B cell (primary cell): ENCODE results near the gene SCYL3. TPM values are rescaled to one million over a fixed set of nuclear protein-coding genes. Genes with fewer than 3 reads are reported as not detected.

Source experiments
- ATAC-seq: fragments of 200-7000 bp; cut with Tn5 transposase; one replicate; pipeline ENCODE4 v1.10.0; 2021; ENCODE audit warnings: low read depth, mild to moderate bottlenecking, moderate number of reproducible peaks, moderate library complexity
- CTCF ChIA-PET: fragments of 350-600 bp; sonication (Branson Sonifier 250); formaldehyde crosslinking; loops from one replicate; lab custom pipeline; 2021; ENCODE audit warnings: antibody characterized with exemption, inconsistent platforms; lab: Charles Lee
- POLR2A ChIA-PET: fragments of 350-600 bp; sonication (Branson Sonifier 250); formaldehyde crosslinking; loops from one replicate; lab custom pipeline; 2021; ENCODE audit warnings: antibody characterized with exemption; lab: Charles Lee
- DNase-seq: peaks from one replicate; pipeline ENCODE4 v3.0.0; 2013
- H2AFZ ChIP-seq: 2 replicates; pipeline ENCODE4 v1.6.1; 2012; ENCODE audit warnings: mild to moderate bottlenecking, low read depth, low read length; ENCODE audit not compliant: insufficient read depth, poor library complexity, severe bottlenecking
- H3K27ac ChIP-seq, 2 donors: 1 replicate in 1 of 2; 2 replicates in 1 of 2; pipeline ENCODE4 v1.5.1; 2012 to 2013; ENCODE audit warnings: low read length in 2 of 2, mild to moderate bottlenecking in 2 of 2, moderate library complexity in 1 of 2
- H3K27me3 ChIP-seq, 4 experiments: fragments of 200-600 bp in 1 of 4; sonication (generic) in 1 of 4; replicated peaks in 1 of 4; 1 replicate in 2 of 4; 2 replicates in 2 of 4; pipeline versions ENCODE4 v1.6.1 to v1.7.0; 2013 to 2016; ENCODE audit warnings: low read length in 3 of 4, mild to moderate bottlenecking in 2 of 4, mixed read lengths in 1 of 4, moderate library complexity in 1 of 4; ENCODE audit not compliant: insufficient read depth in 4 of 4, control insufficient read depth in 3 of 4; ENCODE audit errors: control extremely low read depth in 1 of 4
- H3K36me3 ChIP-seq, 2 experiments: replicated peaks in 1 of 2; 1 replicate in 1 of 2; 2 replicates in 1 of 2; pipeline versions ENCODE4 v1.6.1 to v1.7.1; 2013; ENCODE audit warnings: low read length in 1 of 2; ENCODE audit not compliant: insufficient read depth in 2 of 2, control insufficient read depth in 1 of 2; ENCODE audit errors: control extremely low read depth in 1 of 2, extremely low read depth in 1 of 2
- H3K4me1 ChIP-seq, 2 donors: fragments of 200-600 bp in 1 of 2; sonication (generic) in 1 of 2; 1 replicate in 1 of 2; 2 replicates in 1 of 2; pipeline versions ENCODE4 v1.5.1 to v1.6.1; 2013 to 2017; ENCODE audit warnings: low read length in 2 of 2; ENCODE audit not compliant: control insufficient read depth in 2 of 2, insufficient read depth in 2 of 2
- H3K4me2 ChIP-seq: replicated peaks from 2 replicates; pipeline ENCODE3; 2012; ENCODE audit warnings: mild to moderate bottlenecking, low read depth, low read length; ENCODE audit not compliant: poor library complexity, severe bottlenecking
- H3K4me3 ChIP-seq, 5 experiments: fragments of 200-600 bp in 1 of 5; sonication (generic) in 1 of 5; 1 replicate in 3 of 5; 2 replicates in 2 of 5; pipeline versions ENCODE4 v1.5.1 to v1.7.0; 2011 to 2016; ENCODE audit warnings: low read length in 4 of 5, mild to moderate bottlenecking in 4 of 5, low read depth in 2 of 5, control low read depth in 1 of 5, moderate library complexity in 1 of 5; ENCODE audit not compliant: insufficient read depth in 1 of 5; ENCODE audit errors: control extremely low read depth in 1 of 5, extremely low read depth in 1 of 5
- H3K79me2 ChIP-seq: fragments of 200-600 bp; sonication (generic); one replicate; pipeline ENCODE4 v1.6.0; 2016; ENCODE audit warnings: low read length; ENCODE audit not compliant: control insufficient read depth, insufficient read depth
- H3K9ac ChIP-seq: fragments of 200-600 bp; sonication (generic); 2 replicates; pipeline ENCODE4 v1.6.1; 2017; ENCODE audit warnings: mild to moderate bottlenecking, low read length, moderate library complexity
- H3K9me3 ChIP-seq, 3 donors: one replicate each; pipeline versions ENCODE4 v1.6.1 to v1.7.1; 2013; ENCODE audit warnings: low read length in 2 of 3; ENCODE audit not compliant: control insufficient read depth in 2 of 3, insufficient read depth in 1 of 3; ENCODE audit errors: control extremely low read depth in 1 of 3
- H4K20me1 ChIP-seq: 2 replicates; pipeline ENCODE4 v1.6.0; 2012; ENCODE audit warnings: mild to moderate bottlenecking, low read length; ENCODE audit not compliant: insufficient read depth, control insufficient read depth, poor library complexity, severe bottlenecking
- H3K27ac Mint-ChIP-seq: one replicate; pipeline ENCODE4 v1.8.0; 2021; ENCODE audit warnings: mixed read lengths
- H3K27me3 Mint-ChIP-seq: one replicate; pipeline ENCODE4 v1.8.0; 2021; ENCODE audit warnings: mixed read lengths
- H3K4me1 Mint-ChIP-seq: one replicate; pipeline ENCODE4 v1.8.0; 2021; ENCODE audit warnings: mixed read lengths
- H3K4me3 Mint-ChIP-seq: one replicate; pipeline ENCODE4 v1.8.0; 2021; ENCODE audit warnings: mixed read lengths
- H3K9me3 Mint-ChIP-seq: one replicate; pipeline ENCODE4 v1.8.0; 2022; ENCODE audit warnings: mixed read lengths; ENCODE audit not compliant: insufficient read depth
- CTCF ChIP-seq: fragments of 200-600 bp; IDR thresholded peaks from one replicate; pipeline ENCODE4 v1.8.0; 2022; ENCODE audit warnings: antibody characterized with exemption, mild to moderate bottlenecking
- EZH2 ChIP-seq: IDR thresholded peaks from 2 replicates; pipeline ENCODE4 v1.6.1; 2012; ENCODE audit warnings: borderline replicate concordance, low read depth, mild to moderate bottlenecking, moderate library complexity, low read length; ENCODE audit not compliant: insufficient read depth, poor library complexity, severe bottlenecking
- WGBS: methylation state at CpG from one replicate; pipeline ENCODE4 v1.1.5; 2013; ENCODE audit warnings: missing lambda C conversion rate; ENCODE audit not compliant: insufficient coverage; 5-methylcytosine and 5-hydroxymethylcytosine counted together
- intact Hi-C: fragments of 100-400 bp; cut with micrococcal nuclease; formaldehyde crosslinking; loops from one replicate; pipeline ENCODE4 v1.10.0; 2022
- polyA plus RNA-seq: library from polyadenylated mRNA; depleted of rRNA; stranded (reverse); fragments of >200 nt; gene quantifications from 2 replicates; pipeline ENCODE4 v1.2.3, GENCODE V29; 2012
- total RNA-seq, 2 donors: library from RNA; stranded (reverse); fragments of 120-200 nt in 1 of 2; gene quantifications; 1 replicate in 1 of 2; 2 replicates in 1 of 2; pipeline versions ENCODE4 v1.2.3 to v1.2.4, GENCODE V29; 2013 to 2022

SCYL3 gene
- total and polyA plus RNA-seq, 2 donors (not counting 1 experiment from before 2014, with no cell fraction given): 14.2 to 18.4 TPM

DNA sequence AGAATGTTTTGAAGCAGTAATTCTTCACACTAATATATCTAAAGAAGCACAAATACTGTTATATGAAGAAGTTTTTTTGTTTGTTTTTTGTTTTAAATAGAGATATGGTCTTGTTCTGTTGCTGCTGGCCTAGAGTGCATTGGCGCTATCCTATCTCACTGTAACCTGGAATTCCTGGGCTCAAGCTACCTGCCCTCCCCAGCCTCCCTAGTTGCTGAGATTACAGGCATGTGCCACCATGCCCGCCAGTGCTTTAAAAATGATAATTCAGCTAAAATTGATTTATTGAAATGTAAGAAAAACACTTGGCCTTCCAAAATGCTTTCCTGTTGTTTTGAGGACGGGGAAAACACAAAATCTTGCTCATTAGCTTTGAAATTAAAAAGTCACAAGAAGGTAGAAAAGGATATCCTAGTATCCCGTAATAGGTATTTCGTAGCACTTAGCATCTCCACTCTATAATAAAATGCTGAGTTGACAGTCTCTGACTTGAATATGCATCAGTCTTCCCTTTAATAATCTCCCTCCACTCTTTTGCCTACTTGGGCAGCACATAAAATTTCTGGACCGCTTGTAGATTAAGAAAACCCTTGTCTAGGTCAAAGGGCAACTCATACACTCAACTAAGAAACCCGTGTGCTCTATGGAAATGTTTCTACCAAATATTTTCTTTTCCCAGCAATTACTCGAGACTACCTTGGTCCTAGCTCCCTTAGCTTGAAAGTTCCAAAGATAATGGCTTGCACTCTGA, 1.3 kb downstream of the SCYL3 start:
- Histone ChIP-seq H3K9me3 (no peaks in the 10 kb centered on the region), H2AFZ (peak overlapping the region; percentile 91), H3K4me3 (peak overlapping the region; percentile 63 to 89 (median 82)), H3K79me2 (peaks cover 60% of the 10 kb centered on the region), H3K36me3 (peaks cover 0 to 7% of the 10 kb centered on the region in 2 experiments), H3K9ac (peak overlapping the region; percentile 88), H3K4me1 (peaks cover 25 to 32% of the 10 kb centered on the region in 2 donors), H3K4me2 (peak overlapping the region; percentile 83), H3K27me3 (peaks cover 0 to 3% (median 0%) of the 10 kb centered on the region in 4 experiments), H3K27ac (peak overlapping the region; percentile 61 to 97), H4K20me1 (no peaks in the 10 kb centered on the region)
- peaks cover 10% of the 10 kb centered on the region for H3K27me3 Mint-ChIP-seq
- peak overlapping the region; percentile 98 for H3K4me3 Mint-ChIP-seq
- intact Hi-C loops: loop anchor here (2.0 to 5.0 kb wide), 3 partner anchors 180 to 1850 kb away; partner anchors contain the start of genes KIFAP3, SELL and VAMP4
- no peak for TF ChIP-seq CTCF
- no peak for TF ChIP-seq EZH2
- peaks cover 47% of the 10 kb centered on the region for H3K4me1 Mint-ChIP-seq
- CTCF ChIA-PET: interaction anchor here (1.6 to 1.7 kb wide), 2 partner anchors 182 to 525 kb away, joined by 4 read pairs; partner anchors contain the start of genes BLZF1, KIFAP3 and NME7
- no peak for ATAC-seq
- no peak for DNase-seq
- peak overlapping the region; percentile 86 for H3K27ac Mint-ChIP-seq
- H3K9me3 Mint-ChIP-seq: no peaks in the 10 kb centered on the region
- WGBS: no CpG with 5 or more reads among the region's 8 CpGs
- POLR2A ChIA-PET: interaction anchor here (2.5 kb wide), 1 partner anchor 98 kb away, joined by 15 read pairs; the partner anchor contains the start of gene METTL18

- no peaks in the 10 kb centered on the region for H3K9me3 Mint-ChIP-seq
- no peak for TF ChIP-seq EZH2
- no peak for TF ChIP-seq CTCF
- WGBS: no CpG with 5 or more reads among the region's 2 CpGs
- DNase-seq (no peak), ATAC-seq (no peak)
- H3K79me2 ChIP-seq: peaks cover 68% of the 10 kb centered on the region
- no peaks in the 10 kb centered on the region for H3K9me3 ChIP-seq
- intact Hi-C loops: loop anchor here (5.0 kb wide), 1 partner anchor 179 kb away; the partner anchor contains the start of gene SELL
- H3K27ac ChIP-seq: peak overlapping the region; percentile 47 to 74
- H4K20me1 ChIP-seq: no peaks in the 10 kb centered on the region
- H3K4me1 ChIP-seq: peaks cover 25 to 32% of the 10 kb centered on the region in 2 donors
- H3K4me3 ChIP-seq: no peak overlapping the region
- peak overlapping the region; percentile 64 for H3K4me3 Mint-ChIP-seq
- H3K9ac ChIP-seq: peak overlapping the region; percentile 17
- peaks cover 47% of the 10 kb centered on the region for H3K4me1 Mint-ChIP-seq
- CTCF ChIA-PET: interaction anchor here (1.6 kb wide), 1 partner anchor 183 kb away, joined by 4 read pairs; the partner anchor contains the start of gene KIFAP3
- peaks cover 2 to 11% of the 10 kb centered on the region in 2 experiments for H3K36me3 ChIP-seq
- POLR2A ChIA-PET: no interaction called here
- peak overlapping the region; percentile 83 for H3K4me2 ChIP-seq
- H2AFZ ChIP-seq: peak overlapping the region; percentile 42
- H3K27me3 ChIP-seq: no peaks in the 10 kb centered on the region
- H3K27ac Mint-ChIP-seq: peak overlapping the region; percentile 77
- peaks cover 5% of the 10 kb centered on the region for H3K27me3 Mint-ChIP-seq
Measured at GRCh38 chr1:169891539-169891885, 2.2 kb downstream of the SCYL3 start.
